Activated CD8-positive, alpha-beta T cell treated with anti-CD3 and anti-CD28 coated beads for 36 hours (primary cell): ENCODE measurements around the gene SMARCA2. TPM values are rescaled to one million over a fixed set of nuclear protein-coding genes. Genes with fewer than 3 reads are reported as not detected.

Source experiments
- ATAC-seq: fragments of 200-7000 bp; cut with Tn5 transposase; one replicate; pipeline ENCODE4 v1.10.0; 2021; ENCODE audit warnings: mild to moderate bottlenecking, moderate library complexity
- CTCF ChIA-PET: fragments of 350-600 bp; sonication (Branson Sonifier 250); formaldehyde crosslinking; loops from one replicate; lab custom pipeline; 2021; ENCODE audit warnings: antibody characterized with exemption; lab: Charles Lee
- POLR2A ChIA-PET: fragments of 350-600 bp; sonication (Branson Sonifier 250); formaldehyde crosslinking; loops from one replicate; lab custom pipeline; 2021; ENCODE audit warnings: antibody characterized with exemption; lab: Charles Lee
- DNase-seq: peaks from one replicate; pipeline ENCODE4 v3.0.0-alpha.2; 2020
- H3K27ac Mint-ChIP-seq: one replicate; pipeline ENCODE4 v1.8.0; 2021; ENCODE audit warnings: mild to moderate bottlenecking, mixed read lengths
- H3K27me3 Mint-ChIP-seq: one replicate; pipeline ENCODE4 v1.8.0; 2021; ENCODE audit warnings: mixed read lengths
- H3K36me3 Mint-ChIP-seq: one replicate; pipeline ENCODE4 v1.8.0; 2021; ENCODE audit warnings: low read depth, mixed read lengths
- H3K4me1 Mint-ChIP-seq: one replicate; pipeline ENCODE4 v1.8.0; 2021; ENCODE audit warnings: low read depth, mixed read lengths
- H3K4me3 Mint-ChIP-seq: one replicate; pipeline ENCODE4 v1.8.0; 2021; ENCODE audit warnings: mild to moderate bottlenecking, moderate library complexity, mixed read lengths
- H3K9me3 Mint-ChIP-seq: one replicate; pipeline ENCODE4 v1.8.0; 2021; ENCODE audit warnings: mixed read lengths
- CTCF ChIP-seq: fragments of 200-600 bp; IDR thresholded peaks from one replicate; pipeline ENCODE4 v1.8.0; 2022; ENCODE audit warnings: antibody characterized with exemption, mild to moderate bottlenecking
- intact Hi-C: fragments of 100-400 bp; cut with micrococcal nuclease; formaldehyde crosslinking; loops from one replicate; pipeline ENCODE4 v1.10.0; 2022
- total RNA-seq, 2 experiments: library from RNA; stranded (reverse); gene quantifications; one replicate each; pipeline ENCODE4 v1.2.3, GENCODE V29; 2021

SMARCA2 gene
- total RNA-seq, 2 experiments from 2014 or later, result 94.7 to 99.4 TPM

- peak; percentile 85 for DNase-seq
- Mint-ChIP-seq H3K4me3 (peak overlapping the region; percentile 49), H3K4me1 (peaks cover 44% of the 10 kb centered on the region), H3K9me3 (no peaks in the 10 kb centered on the region), H3K27ac (peak overlapping the region; percentile 88), H3K36me3 (peaks cover 36% of the 10 kb centered on the region), H3K27me3 (no peaks in the 10 kb centered on the region)
- intact Hi-C loops, result loop anchor here (2.0 kb wide), 1 partner anchor 35 kb away; no protein-coding TSS in a partner anchor
- no peak for TF ChIP-seq CTCF
- CTCF ChIA-PET, result interaction anchor here (0.6 to 4.5 kb wide), 11 partner anchors 9 to 171 kb away, joined by 3 to 25 read pairs (median 4); no protein-coding TSS in a partner anchor
- POLR2A ChIA-PET, result interaction anchor here (0.6 to 3.6 kb wide), 6 partner anchors 10 to 39 kb away, joined by 3 to 21 read pairs (median 10); partner anchors contain the start of gene SMARCA2
- ATAC-seq, result peak; percentile 97
Observed at GRCh38 chr9:2053883-2054845, 39.0 kb downstream of the SMARCA2 start.

- Mint-ChIP-seq H3K27me3 (no peaks in the 10 kb centered on the region), H3K36me3 (peaks cover 39% of the 10 kb centered on the region), H3K27ac (peak overlapping the region; percentile 46), H3K4me3 (no peak overlapping the region), H3K4me1 (peaks cover 41% of the 10 kb centered on the region), H3K9me3 (no peaks in the 10 kb centered on the region)
- POLR2A ChIA-PET, result interaction anchor here (0.5 to 3.6 kb wide), 5 partner anchors 8 to 40 kb away, joined by 3 to 21 read pairs (median 13); partner anchors contain the start of gene SMARCA2
- CTCF ChIA-PET, result interaction anchor here (1.0 to 4.5 kb wide), 8 partner anchors 10 to 116 kb away, joined by 3 to 25 read pairs (median 4); no protein-coding TSS in a partner anchor
- intact Hi-C loops, result loop anchor here (2.0 kb wide), 1 partner anchor 36 kb away; no protein-coding TSS in a partner anchor
- ATAC-seq, result peak; percentile 26
- no peak for DNase-seq
- no peak for TF ChIP-seq CTCF
Observed at GRCh38 chr9:2055203-2055658, 40.1 kb downstream of the SMARCA2 start.

GRCh38 chr9:2059274-2059929 is 44.3 kb downstream of the SMARCA2 start:
- no peak overlapping the region for H3K4me3 Mint-ChIP-seq
- peaks cover 48% of the 10 kb centered on the region for H3K36me3 Mint-ChIP-seq
- H3K27ac Mint-ChIP-seq, result no peak overlapping the region
- intact Hi-C loops, result no loop called here
- ChIA-PET POLR2A (no interaction called here), CTCF (no interaction called here)
- H3K27me3 Mint-ChIP-seq, result no peaks in the 10 kb centered on the region
- DNase-seq, result no peak
- H3K4me1 Mint-ChIP-seq, result peaks cover 17% of the 10 kb centered on the region
- no peaks in the 10 kb centered on the region for H3K9me3 Mint-ChIP-seq
- TF ChIP-seq CTCF, result no peak
- no peak for ATAC-seq

GRCh38 chr9:2060424-2060823 is 45.3 kb downstream of the SMARCA2 start:
- no peak for DNase-seq
- no peak overlapping the region for H3K27ac Mint-ChIP-seq
- POLR2A ChIA-PET, result interaction anchor here (1.4 kb wide), 1 partner anchor 45 kb away, joined by 3 read pairs; the partner anchor contains the start of gene SMARCA2
- intact Hi-C loops, result no loop called here
- H3K9me3 Mint-ChIP-seq, result no peaks in the 10 kb centered on the region
- peaks cover 43% of the 10 kb centered on the region for H3K36me3 Mint-ChIP-seq
- no peak overlapping the region for H3K4me3 Mint-ChIP-seq
- TF ChIP-seq CTCF, result no peak
- H3K4me1 Mint-ChIP-seq, result peaks cover 13% of the 10 kb centered on the region
- no peak for ATAC-seq
- H3K27me3 Mint-ChIP-seq, result no peaks in the 10 kb centered on the region
- CTCF ChIA-PET, result interaction anchor here (2.1 kb wide), 1 partner anchor 27 kb away, joined by 6 read pairs; no protein-coding TSS in a partner anchor
